ENCODE data around the gene FH.

Gene FH

GRCh38 chr1:241519308-241520079, at the start of gene FH:
Gene FH (minus strand): TSS chr1:241519755. CDS start chr1:241519722, 33 bp downstream.
- DNase-seq (ENCODE audit: low spot score), result peak; percentile 95

- no peak for DNase-seq (ENCODE audit: low spot score)
Measured at GRCh38 chr1:241560849-241561187, 41.3 kb upstream of the FH start.

DNA sequence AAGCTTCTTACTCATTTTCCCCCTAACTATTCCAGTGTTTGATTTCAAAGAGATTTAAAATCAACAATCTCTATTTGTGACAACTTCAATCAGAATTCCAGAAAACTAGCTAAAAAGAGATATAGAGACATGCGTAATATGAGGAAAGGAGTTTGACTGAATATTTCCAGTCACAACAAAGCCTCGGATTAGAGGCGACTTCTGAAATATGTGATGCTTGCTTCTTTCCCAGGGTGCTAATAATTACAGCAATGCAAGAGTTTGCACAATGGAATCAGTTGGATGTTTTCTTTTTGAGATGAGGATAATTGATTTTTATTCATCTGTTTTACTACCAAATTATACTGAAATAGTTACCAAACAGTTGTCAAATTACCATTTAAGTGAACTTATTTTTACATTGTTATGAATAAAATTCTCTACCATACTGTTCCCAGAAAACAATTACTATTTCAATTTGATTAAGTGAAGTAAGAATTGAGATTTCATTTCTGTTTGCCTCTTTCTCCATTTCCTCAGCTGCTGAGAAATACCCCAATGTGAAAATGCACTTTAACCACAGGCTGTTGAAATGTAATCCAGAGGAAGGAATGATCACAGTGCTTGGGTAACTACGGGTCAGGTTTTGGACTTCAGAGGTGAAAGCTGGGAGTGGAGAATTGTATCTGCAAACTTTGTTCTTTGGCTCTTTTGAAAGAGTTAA, 40.7 kb upstream of the FH start:
- no peak for DNase-seq (ENCODE audit: low spot score)

- DNase-seq (ENCODE audit: low spot score), result no peak
Measured at GRCh38 chr1:241557551-241558193, 38.1 kb upstream of the FH start.

- DNase-seq (ENCODE audit: low spot score), result no peak
Measured at GRCh38 chr1:241557031-241557430, 37.5 kb upstream of the FH start.

- no peak for DNase-seq (ENCODE audit: low spot score)
Measured at GRCh38 chr1:241555526-241555925, 36.0 kb upstream of the FH start.

DNA sequence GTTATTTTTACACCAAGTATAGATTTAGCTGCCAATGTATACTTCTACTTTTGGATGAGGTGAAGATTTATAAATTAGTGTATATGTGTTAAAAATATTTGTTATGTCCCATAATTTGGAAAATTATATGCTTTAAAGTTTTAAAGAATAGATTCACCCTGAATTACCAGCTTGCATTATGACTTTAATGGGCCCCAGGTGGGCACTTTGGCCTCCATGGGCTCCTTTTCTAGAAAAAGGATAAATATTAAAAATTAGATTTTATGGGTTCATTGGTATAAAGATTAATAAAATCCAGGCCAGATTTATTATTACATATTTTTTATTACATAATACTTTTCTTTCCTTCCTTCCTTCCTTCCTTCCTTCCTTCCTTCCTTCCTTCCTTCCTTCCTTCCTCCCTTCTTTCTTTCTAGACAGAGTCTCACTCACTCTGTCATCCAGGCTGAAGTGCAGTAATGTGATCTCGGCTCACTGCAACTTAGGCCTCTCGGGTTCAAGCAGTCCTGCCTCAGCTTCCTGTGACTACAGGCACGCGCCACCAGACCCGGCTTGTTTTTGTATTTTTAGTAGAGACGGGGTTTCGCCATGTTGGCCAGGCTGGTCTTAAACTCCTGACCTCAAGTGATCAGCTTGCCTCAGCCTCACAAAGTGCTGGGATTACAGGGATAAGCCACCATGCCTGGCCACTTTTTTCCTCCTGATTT, 34.5 kb upstream of the FH start:
- DNase-seq (ENCODE audit: low spot score), result no peak

GRCh38 chr1:241551759-241552638, 32.4 kb upstream of the FH start:
- peak; percentile 49 for DNase-seq (ENCODE audit: low spot score)

- DNase-seq (ENCODE audit: low spot score), result no peak
Measured at GRCh38 chr1:241550318-241550717, 30.8 kb upstream of the FH start.

GRCh38 chr1:241548008-241548407, 28.5 kb upstream of the FH start:
- DNase-seq (ENCODE audit: low spot score), result no peak

DNA sequence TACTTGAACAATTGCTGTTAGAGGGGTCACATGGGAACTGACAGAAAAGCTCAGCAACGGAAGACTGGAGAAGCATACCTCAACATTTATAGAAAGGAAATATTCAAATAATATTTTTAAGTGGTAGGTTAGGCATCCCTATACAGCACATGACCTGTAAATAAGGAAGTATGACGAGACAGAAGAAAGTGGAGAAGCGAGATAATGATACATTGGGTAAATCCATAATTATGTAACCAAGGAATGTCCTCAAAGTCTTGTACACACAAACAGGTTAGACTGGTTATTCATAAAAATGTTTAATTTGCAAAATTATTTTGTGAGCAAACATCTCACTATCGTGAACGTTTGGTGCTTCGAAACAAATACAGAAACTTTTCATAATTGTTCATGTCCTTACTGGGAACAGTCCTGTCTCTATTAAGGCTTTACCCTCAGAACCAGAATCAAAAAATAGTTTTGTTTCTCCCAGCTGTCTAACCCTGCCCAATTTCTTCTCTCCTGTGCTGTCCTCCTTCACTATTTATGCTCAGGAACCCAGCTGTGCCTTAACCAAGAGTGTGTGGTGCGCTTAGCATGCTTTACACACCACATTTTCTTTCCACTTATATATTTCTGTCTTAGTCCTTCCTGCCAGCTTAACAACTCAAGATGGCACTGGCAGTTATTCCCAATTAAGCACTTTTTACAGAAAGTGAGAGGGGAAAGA, 22.8 kb upstream of the FH start:
- no peak for DNase-seq (ENCODE audit: low spot score)

DNA sequence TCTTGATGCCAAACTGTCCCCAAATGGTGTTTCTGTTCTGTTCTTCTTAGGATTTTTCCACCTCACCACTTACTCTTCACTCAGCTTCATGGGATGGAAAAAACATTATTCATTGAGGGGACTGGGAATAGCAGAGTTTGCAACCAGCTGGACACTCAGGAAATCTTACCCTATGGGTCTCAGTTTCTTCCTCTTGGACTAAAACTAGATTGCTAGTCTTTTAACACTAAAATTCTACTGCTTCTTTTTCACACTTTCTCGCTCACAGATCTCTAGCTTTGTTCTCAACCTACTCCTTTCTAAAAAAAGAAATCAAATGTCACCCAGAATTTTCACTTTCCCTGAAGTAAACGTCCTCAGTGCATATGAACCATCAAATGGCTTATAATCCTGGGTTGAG, 17.4 kb upstream of the FH start:
- DNase-seq (ENCODE audit: low spot score), result no peak

- no peak for DNase-seq (ENCODE audit: low spot score)
Measured at GRCh38 chr1:241536304-241536703, 16.7 kb upstream of the FH start.

GRCh38 chr1:241533326-241534115, 14.0 kb upstream of the FH start:
- no peak for DNase-seq (ENCODE audit: low spot score)

GRCh38 chr1:241532864-241533263, 13.3 kb upstream of the FH start:
- DNase-seq (ENCODE audit: low spot score), result no peak

- DNase-seq (ENCODE audit: low spot score), result no peak
Measured at GRCh38 chr1:241532162-241532531, 12.6 kb upstream of the FH start, which contains the start of gene KMO. Gene KMO (plus strand): TSS chr1:241532378. CDS start chr1:241532445, 67 bp downstream.

DNA sequence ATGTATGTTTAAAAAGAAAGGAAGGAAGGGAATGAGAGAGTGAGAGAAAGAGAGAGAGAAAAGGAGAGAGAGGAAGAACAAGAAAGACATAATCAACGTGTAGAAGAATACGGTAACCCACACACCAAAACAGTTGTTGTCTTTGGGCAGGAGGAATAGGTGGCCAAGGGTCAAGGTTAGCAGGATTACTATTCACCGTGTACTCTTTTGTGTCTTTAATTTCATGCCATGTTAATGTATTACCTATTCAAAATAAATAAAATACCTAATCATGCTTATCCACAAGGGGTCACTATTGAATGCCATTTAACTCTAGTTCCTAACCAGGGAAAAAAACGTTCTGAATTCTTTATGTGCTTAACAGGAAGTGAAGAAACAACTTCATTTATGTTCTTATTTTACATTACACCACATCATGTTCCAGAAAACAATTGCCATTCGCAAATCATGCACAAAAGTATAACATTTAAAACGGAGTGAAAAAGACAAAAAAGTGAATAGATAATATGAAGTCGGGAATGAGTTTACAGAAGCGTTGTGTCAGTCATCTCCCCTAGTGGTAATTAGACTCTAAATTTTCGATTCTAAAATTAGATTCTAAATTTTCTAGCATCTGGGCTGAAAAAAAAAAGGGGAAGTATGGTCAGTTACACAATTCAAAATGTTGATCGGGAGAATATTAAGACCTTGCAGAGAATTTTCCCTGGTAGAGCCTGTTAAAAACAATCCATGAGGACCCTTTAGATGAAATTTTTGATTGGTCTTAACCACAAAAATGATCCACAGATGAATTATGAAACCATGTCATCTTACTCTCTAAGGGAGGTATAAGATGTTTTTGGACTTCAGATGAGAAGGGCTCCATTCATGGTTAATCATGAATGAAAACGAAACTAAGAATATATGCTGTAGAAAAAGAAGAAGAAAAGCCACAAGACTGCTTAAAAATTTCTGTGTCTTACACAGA, 11.9 kb upstream of the FH start:
- peak; percentile 57 for DNase-seq (ENCODE audit: low spot score)

DNA sequence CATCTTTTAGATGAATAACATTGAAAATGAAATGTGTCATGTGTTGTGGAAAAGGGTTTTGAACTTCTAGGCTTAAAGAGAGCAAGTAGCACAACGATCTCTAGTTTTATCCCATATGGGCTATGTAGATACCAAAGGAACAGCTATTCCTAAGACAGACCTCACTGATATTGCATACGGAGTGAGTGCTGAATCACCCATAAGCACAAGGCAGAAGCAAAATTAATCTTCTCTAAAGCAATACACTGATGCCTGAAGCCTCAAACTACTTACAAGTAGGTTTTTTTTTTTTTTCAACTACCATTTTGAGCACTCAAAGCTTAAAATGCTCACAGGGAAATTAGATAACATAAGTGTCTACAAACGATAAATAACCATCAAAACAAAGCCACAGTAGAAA, 7.6 kb upstream of the FH start:
- DNase-seq (ENCODE audit: low spot score), result no peak

DNA sequence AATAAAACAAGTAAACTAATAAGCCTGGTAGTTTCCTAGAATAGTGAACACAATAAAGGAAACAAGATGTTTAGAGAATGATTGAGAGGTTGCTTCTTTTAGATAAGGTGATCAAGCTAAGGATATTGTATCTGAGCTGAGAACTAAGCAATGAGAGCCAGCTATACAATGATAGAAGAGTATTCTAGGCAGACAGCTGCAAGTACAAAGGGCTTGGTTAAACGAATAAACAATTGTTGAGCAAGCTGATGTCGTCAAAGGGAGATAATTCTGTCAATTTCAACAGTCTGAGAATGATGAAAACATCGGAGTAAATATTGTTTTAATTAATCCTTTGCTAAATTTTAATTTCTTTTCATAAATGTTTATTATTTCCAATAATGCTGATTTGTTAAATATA, 5.5 kb upstream of the FH start:
- DNase-seq (ENCODE audit: low spot score), result no peak

All from CD4-positive, alpha-beta T cell treated with Interleukin-6 at 100 ng/mL for 8 hours (primary cell).